Endothelial cell (in vitro differentiated cells): ENCODE results near the gene SKP1. TPM values are rescaled to one million over a fixed set of nuclear protein-coding genes. Genes with fewer than 3 reads are reported as not detected.

Experiments
- DNase-seq: peaks from one replicate; pipeline ENCODE4 v3.0.0; 2021; ENCODE audit warnings: low spot score
- H3K27ac Mint-ChIP-seq: one replicate; pipeline ENCODE4 v1.8.0; 2021; ENCODE audit warnings: mixed read lengths, inconsistent platforms; ENCODE audit not compliant: unreplicated experiment
- H3K27me3 Mint-ChIP-seq: one replicate; pipeline ENCODE4 v1.8.0; 2021; ENCODE audit warnings: mild to moderate bottlenecking, moderate library complexity, mixed read lengths, inconsistent platforms; ENCODE audit not compliant: unreplicated experiment
- H3K36me3 Mint-ChIP-seq: one replicate; pipeline ENCODE4 v1.8.0; 2021; ENCODE audit warnings: mild to moderate bottlenecking, low read depth, mixed read lengths, inconsistent platforms; ENCODE audit not compliant: unreplicated experiment
- H3K4me1 Mint-ChIP-seq: one replicate; pipeline ENCODE4 v1.8.0; 2021; ENCODE audit warnings: mild to moderate bottlenecking, mixed read lengths, inconsistent platforms; ENCODE audit not compliant: unreplicated experiment
- H3K4me3 Mint-ChIP-seq: one replicate; pipeline ENCODE4 v1.8.0; 2021; ENCODE audit warnings: mild to moderate bottlenecking, mixed read lengths, inconsistent platforms; ENCODE audit not compliant: unreplicated experiment
- H3K9me3 Mint-ChIP-seq: one replicate; pipeline ENCODE4 v1.8.0; 2021; ENCODE audit warnings: mixed read lengths, inconsistent platforms; ENCODE audit not compliant: unreplicated experiment
- CTCF ChIP-seq: fragments of 200-600 bp; sonication (generic); IDR thresholded peaks from one replicate; pipeline ENCODE4 v1.5.0; 2021; ENCODE audit warnings: antibody characterized with exemption; ENCODE audit not compliant: unreplicated experiment
- total RNA-seq: library from RNA; stranded (reverse); fragmentation: NEBNext Ultra II Directional; extraction: Animal tissue kit (Norgen Biotek cat#: 25700); gene quantifications from one replicate; pipeline ENCODE4 v1.2.1, GENCODE V29; 2021; ENCODE audit not compliant: unreplicated experiment

SKP1 gene
- total RNA-seq, 1 donor from 2014 or later, result 471 TPM

- Mint-ChIP-seq H3K36me3 (peaks cover 13% of the 10 kb centered on the region), H3K9me3 (no peaks in the 10 kb centered on the region), H3K4me1 (peaks cover 45% of the 10 kb centered on the region), H3K27me3 (peaks cover 13% of the 10 kb centered on the region), H3K4me3 (no peak overlapping the region), H3K27ac (no peak overlapping the region)
- no peak for TF ChIP-seq CTCF
- no peak for DNase-seq
These were observed 33.9 kb downstream of the SKP1 start for GRCh38 chr5:134142806-134143205.

GRCh38 chr5:134142052-134142451, 34.7 kb downstream of the SKP1 start:
- Mint-ChIP-seq H3K9me3 (no peaks in the 10 kb centered on the region), H3K27ac (peak overlapping the region; percentile 88), H3K4me1 (peaks cover 48% of the 10 kb centered on the region), H3K36me3 (peaks cover 13% of the 10 kb centered on the region), H3K27me3 (peaks cover 13% of the 10 kb centered on the region), H3K4me3 (no peak overlapping the region)
- no peak for TF ChIP-seq CTCF
- no peak for DNase-seq

GRCh38 chr5:134141331-134142050, 35.3 kb downstream of the SKP1 start:
- peak; percentile 37 for DNase-seq
- H3K27ac Mint-ChIP-seq, result peak overlapping the region; percentile 88

GRCh38 chr5:134140530-134141201, 36.1 kb downstream of the SKP1 start:
- H3K4me3 Mint-ChIP-seq, result no peak overlapping the region
- H3K4me1 Mint-ChIP-seq, result peaks cover 47% of the 10 kb centered on the region
- H3K27ac Mint-ChIP-seq, result peak overlapping the region; percentile 72
- H3K36me3 Mint-ChIP-seq, result peaks cover 17% of the 10 kb centered on the region
- DNase-seq, result peak; percentile 76
- TF ChIP-seq CTCF, result peak; percentile 87
- no peaks in the 10 kb centered on the region for H3K9me3 Mint-ChIP-seq
- H3K27me3 Mint-ChIP-seq, result peaks cover 15% of the 10 kb centered on the region

More at GRCh38 chr5:134141331-134142050, 35.3 kb downstream of the SKP1 start:
- Mint-ChIP-seq H3K36me3 (peaks cover 13% of the 10 kb centered on the region), H3K27me3 (peaks cover 15% of the 10 kb centered on the region), H3K4me3 (peak overlapping the region; percentile 56), H3K4me1 (peaks cover 47% of the 10 kb centered on the region), H3K9me3 (no peaks in the 10 kb centered on the region)
- no peak for TF ChIP-seq CTCF
